NOMO-1 treated with DMSO at 0.1 percent for 48 hours (cell line): ENCODE results near the gene TIMP4.

Experiments used
- DNase-seq: peaks from one replicate; lab custom pipeline; 2025; ENCODE audit not compliant: unreplicated experiment; lab: John Stamatoyannopoulos, UW

Gene TIMP4

DNA sequence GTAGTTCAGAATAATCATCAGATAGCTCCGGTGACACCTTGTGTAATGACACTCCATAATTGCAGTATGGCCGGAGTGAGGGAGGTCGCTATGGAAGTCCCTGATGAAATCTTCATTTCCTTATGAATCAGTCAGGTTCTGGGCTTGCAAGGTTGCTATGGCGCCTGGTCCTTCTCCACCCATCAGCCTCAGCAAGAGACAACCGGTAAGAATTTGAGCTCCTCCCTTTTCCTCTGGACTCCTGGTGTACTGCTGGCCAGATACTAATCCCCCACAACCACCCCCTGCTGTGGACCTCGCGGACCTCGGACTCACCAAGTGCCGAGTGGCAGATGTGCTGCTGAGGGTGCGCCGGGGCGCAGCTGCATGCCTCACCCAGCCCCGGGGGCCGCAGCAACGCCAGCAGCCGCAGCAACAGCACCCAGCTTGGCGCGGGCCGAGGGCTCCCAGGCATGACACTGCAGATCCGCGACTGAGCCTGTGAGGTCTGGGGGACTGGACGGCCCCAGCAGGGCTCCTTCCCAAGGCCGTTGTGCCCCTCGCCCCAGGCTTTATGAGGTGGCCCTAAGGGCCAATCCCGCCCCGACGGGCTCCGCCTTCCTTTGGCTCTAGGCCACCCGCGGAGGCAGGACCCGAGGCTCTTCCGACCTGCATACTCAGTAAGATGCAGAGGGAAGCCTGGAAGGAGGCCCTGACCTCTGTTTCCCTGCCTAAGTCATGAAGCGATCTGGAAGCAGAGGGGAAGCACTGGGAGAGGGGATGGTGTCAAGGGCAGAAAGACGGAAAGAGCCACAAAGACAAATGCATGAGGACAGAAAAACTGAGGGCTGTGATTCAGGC is at the start of gene TIMP4:
Gene TIMP4 (minus strand): TSS at position 526 of the 840 bp plus-strand sequence. CDS start 72 bp downstream, at position 454.
- DNase-seq = no peak

DNA sequence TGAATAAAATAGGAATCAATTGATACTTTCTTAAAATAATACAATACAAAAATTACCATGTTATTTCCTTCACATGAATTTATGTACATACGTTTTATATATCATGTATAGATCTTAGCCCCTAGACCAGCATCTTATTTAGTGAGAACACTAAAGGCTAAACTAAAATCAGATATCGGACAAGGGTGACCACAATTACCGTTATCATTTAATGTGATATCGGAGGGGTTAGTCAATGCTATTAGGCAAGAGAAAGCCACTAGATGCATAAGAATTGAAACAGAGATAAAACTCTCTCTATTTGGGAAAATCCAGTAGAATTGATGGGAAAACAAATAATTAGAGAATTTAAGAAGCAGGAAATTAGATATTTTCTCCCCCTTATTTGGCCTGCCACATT is 46.5 kb upstream of the TIMP4 start:
- no peak for DNase-seq

DNA sequence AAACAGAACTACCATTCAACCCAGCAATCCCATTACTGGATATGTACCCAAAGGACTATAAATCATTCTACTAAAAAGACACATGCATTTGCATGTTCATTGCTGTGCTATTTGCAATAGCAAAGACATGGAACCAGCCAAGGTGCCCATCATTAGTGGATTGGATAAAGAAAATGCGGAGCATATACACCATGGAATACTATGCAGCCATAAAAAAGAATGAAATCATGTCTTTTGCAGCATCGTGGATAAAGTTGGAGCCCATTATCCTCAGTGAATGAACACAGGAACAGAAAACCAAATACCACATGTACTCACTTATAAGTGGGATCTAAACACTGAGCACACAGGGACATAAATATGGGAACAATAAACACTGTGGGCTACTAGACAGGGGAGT is 43.1 kb upstream of the TIMP4 start:
- no peak for DNase-seq

DNA sequence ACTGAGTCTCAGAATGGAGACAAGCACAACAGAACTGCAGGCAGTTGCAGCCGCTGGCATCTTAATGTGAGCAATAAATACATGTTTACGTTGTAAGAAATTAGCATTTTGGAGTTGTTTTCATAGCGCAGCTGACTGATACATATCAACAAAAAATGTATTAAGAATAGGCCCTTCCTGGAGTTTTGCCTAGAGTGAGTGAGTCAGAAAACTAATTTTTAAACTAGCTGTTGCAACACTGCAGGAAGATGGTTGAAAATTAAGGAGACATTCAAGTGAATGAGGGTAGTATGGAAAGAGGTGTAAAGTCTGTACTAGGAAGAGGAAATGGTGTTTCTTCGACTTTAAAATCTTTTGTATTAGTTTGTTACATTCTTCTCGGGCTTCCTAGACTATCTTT is 39.6 kb upstream of the TIMP4 start:
- peak; percentile 49 for DNase-seq

DNA sequence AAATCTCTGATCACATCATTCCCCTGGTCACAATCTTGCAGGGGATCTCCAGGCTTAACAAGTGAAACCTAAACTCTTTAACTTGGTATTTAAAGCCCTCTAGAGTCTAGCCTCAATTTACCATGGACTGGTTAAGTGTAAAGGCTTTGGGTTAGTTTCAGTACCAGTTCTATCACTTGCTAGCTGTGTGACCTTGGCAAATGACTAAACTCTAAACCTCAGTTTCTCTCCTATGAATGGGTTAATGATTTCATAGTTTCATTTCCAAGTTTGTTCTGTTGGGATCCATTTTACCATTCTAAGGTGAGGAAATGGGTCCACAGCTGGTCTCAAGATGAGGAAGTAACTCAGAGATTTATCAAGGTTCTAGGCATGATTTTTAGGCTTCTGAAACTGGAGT is 38.8 kb upstream of the TIMP4 start:
- no peak for DNase-seq

DNA sequence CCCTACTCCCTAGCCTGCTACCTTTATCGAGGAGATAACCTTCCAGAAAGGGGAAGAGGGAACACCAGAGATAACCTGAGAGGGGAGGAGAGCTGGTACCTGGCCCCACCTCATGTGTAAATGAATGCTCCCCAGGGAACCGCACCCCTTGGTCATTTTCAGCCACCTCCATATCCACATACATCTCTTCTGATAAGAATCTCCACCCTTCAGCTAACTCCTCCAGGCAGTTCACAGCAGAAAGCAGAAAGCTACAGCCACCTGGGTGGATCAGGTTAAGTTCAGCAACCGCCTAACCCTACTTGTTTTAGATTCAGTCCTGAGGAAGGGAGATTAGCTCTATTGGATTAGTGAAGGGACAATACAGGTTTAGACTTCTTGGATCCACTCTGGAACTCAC is 38.0 kb upstream of the TIMP4 start:
- no peak for DNase-seq

DNA sequence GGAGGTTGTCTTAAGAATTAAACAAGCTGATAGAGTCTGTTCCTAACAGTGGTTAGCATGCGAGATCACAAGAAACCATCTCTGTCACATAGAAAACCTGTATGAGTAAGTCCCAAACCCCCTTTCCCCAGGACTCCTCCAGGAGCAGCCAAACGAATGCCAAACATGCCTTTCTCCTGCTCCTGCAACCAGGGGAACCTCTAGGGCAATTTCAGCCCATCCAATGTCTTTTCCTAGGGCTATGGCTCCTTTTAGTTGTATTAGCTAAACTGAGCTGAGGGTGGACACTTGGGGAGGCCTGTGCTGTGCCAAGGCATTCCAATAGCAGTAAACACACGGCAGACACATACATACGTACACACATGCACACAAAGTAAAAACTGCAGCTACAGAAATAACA is 36.5 kb upstream of the TIMP4 start:
- DNase-seq = no peak

DNA sequence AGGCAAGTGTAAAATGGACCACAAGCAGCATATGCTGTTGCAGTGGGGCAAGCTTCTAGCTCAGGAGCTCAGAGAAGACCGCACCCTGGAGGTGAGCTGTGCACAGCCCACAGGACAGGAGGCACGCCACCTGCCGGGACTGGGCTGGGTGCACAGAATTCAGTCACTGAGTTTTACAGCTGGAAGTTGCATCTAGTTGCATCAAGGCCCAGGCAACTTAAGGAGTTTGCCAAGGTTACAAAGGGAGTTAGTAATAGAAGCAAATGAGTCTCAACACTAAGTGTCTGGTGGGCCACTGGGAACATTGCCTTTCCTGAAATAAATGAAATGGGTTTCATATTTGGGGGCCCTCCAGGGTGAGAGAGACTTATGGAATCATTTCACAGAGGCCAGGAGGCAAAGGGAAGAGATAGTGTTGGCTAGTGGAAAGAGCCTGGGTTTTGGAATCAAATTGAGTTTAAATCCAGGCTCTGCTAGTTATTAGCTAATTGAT is 36.0 kb upstream of the TIMP4 start:
- DNase-seq = peak; percentile 52

DNA sequence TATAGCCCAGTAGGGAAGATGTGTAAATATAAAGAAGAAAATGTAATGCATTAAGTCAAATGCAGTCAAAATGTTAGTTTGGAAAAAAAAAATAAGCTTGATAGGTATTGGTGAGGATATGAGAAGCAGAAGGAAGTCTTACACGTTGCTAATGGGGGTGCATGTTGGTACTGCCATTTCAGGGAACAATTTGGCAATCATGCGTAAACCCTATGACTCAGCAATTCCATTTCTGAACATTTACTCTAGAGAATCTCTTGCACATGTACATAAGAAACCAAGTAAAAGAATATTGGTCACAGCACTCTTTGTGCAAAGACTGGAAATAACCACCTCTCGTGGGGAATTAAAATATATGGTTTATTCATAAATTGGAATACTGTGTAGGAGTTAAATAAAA is 35.5 kb upstream of the TIMP4 start:
- peak; percentile 93 for DNase-seq

DNA sequence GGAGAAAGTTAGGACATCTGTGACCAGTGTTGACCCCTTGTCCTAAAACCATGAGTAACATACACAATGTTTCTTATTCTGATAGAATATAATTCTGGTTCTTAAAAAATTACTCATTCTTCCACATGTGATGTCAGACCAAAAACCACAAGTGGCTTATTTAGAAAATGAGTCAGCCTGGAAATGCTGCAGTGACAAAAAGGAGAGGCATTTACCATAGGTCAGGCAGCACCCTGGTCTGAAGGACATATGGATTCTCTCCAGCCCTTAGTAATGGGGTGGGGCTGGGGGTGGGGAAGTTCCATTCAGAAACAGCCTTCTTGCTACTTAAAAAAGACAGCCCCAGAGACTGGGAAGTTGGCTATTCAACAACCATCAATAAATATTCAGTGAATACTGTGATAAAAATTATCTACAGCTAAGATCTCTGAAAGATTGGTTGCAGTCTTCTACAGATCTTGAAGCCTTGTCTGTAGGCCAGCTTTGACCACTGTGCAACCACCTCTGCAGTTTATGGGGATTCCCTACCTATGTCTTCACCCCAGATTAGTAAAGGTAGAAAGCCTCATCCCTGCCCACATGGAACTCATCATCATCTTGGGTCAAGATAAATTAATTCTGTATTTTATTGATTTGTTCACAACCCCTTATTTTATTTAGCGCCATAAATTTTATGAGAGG is 34.9 kb upstream of the TIMP4 start:
- DNase-seq = peak; percentile 85

DNA sequence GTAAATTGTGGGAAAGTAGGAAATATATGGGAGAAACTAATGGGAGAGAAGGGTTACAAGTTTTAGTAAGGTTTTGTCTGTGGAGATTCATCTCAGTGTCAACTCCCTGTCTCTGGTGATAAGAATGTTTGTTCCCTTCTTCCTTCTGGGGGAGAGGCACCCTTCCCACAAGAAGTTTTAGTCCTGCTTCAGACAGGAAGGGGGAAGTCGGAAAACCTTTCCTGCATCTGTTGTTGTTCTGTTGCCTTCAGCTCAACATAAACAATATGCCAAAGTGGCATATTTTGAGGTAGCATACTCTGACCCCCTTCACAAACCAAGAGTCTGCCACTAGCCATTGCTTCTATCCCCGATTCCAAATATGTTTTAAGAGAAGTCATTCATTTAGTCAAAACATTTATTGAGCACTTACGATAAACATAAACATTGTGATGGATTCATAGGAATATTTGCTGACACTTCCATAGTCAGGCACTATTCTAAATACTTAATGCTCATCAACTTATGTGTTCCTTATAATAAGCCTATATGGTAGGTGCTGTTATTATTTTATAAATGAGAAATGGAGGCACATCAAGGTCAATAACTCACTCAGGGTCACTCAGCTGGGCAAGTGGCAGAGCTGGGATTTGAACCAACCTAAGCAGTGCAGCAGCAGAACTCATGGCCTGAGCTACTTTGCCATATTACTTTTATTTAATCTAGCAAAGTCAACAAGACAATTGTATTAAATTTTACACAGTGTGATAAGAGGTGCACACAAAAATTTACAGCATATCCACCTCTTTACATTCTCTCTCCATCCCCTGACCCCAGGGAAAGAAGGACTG is 34.2 kb upstream of the TIMP4 start:
- no peak for DNase-seq

DNA sequence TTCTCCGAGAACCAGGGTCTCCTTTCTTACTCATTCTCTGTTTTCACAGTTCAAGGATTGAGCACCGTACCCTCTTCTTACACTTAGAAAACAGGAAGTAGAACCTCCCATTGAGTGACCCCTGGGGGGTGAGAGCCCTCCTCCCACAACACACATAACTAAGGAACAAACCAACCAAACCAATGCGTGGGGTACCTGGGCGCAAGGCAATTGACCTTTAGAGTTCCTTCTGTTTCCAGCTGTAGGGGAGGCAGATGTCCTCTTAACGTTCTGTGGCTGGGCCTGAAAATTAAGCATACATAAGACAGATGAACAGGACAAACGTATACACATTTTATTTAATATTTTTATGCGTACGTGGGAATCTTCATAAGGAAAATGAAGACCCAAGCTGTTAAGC is 33.5 kb upstream of the TIMP4 start:
- no peak for DNase-seq

DNA sequence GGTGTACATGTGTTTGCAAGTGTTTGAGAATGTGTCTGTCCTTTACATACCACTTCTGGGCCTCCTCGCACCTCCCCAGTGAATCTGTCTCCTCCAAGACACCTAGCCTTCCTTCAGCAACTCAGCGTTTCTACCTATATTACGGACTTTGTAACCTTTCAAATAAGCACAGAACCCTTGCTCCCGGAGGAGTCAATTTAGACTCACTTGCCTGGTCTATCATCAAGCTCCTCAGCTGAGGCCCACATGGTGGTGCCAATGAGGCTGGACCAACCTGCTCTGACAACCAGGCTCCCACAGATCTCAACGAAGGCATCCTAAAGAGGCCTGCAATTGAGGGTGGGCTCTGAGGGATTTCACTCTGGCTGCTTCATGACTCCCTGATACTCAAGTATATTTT is 32.8 kb upstream of the TIMP4 start:
- no peak for DNase-seq

DNA sequence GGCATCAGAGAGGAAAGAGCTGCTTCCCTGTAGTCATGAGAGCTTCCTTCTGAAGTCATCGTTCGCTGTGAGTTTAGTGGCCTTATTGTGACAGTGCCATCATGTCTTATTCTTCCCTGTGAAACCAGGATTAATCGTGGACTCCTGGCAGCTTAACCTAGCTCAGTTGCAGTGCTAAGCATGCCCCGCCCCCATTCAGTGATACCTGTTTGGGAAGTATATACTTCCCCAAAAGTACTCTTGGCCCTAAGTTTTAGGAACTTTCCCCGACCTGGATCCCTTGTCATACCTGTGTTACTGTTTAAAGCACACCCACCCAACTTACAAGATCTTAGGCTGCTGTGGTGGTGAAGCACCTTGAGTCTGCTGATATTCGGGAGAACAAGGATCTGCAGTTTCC is 32.1 kb upstream of the TIMP4 start:
- DNase-seq = no peak

DNA sequence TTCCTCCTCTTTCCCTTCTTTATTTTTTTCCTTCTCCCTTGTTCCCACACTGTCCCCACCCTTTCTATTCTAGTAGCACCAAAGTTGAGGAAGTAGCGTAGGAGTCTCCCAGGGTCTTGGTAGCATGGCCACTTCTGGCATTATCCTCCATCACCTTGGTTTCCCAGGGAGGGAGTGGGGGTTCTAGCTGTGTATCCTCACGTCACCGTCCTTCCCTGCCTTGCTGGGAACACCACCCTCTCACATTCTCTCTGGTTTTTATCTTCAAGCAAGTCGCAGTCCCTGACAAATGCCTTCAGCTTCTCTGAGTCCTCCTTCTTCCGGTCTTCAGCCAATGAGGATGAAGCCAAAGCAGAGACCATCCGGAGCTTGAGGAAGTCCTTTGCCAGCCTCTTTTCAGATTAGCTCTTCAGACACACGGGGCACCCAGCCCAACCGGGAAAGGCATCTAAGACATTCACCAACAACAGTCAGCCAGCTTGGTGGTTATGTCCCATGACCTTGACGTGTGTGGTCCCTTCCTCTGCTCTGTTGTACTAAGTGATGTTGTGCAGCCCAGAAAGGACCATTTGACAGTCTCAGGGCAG is 31.6 kb upstream of the TIMP4 start:
- no peak for DNase-seq

DNA sequence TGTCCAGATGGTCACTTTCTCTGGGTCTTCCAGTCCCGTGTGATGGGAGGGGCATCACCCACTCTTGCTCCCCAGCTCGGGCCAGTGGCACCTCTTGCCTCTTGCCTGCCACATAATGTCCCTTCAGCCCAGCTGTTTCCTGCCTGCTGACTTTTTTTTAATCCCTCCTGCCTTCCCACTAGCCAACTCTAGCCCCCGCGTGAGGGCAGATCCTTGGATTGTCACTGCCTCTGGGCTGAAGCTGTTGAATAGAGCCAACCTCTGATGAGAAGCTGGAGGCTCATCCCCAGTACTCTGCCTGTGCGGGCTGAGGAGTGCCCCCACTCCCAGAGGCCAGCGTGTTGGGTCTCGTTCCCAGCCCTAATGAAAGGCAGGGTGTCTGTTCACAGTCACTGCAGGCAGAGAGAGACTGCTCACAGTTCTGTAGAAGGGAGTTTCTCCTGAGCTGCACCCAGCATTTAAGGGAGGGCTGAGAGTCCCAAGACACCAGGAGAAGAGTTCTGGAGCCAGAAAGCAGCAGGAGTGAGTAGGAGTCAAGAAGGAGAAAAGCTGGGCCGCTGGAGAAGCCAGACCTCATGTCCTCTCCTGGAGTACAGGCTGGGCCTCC is 30.1 kb upstream of the TIMP4 start:
- DNase-seq = no peak

DNA sequence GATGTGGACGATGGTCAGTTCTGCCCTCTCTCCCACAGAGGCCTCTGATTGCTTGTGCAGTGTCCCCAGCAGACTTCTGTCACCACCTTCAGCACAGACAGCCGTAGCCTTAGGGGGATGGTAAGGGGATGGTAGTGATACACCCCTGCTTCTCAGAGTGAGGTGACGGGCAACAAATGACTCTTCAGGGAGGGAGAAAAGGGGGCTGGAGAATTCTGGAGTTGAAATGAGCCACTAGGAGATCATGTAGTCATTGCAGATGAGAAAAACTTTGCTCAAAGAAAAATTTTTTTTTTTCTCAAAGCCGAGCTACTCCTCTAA is 29.6 kb upstream of the TIMP4 start:
- DNase-seq = no peak

DNA sequence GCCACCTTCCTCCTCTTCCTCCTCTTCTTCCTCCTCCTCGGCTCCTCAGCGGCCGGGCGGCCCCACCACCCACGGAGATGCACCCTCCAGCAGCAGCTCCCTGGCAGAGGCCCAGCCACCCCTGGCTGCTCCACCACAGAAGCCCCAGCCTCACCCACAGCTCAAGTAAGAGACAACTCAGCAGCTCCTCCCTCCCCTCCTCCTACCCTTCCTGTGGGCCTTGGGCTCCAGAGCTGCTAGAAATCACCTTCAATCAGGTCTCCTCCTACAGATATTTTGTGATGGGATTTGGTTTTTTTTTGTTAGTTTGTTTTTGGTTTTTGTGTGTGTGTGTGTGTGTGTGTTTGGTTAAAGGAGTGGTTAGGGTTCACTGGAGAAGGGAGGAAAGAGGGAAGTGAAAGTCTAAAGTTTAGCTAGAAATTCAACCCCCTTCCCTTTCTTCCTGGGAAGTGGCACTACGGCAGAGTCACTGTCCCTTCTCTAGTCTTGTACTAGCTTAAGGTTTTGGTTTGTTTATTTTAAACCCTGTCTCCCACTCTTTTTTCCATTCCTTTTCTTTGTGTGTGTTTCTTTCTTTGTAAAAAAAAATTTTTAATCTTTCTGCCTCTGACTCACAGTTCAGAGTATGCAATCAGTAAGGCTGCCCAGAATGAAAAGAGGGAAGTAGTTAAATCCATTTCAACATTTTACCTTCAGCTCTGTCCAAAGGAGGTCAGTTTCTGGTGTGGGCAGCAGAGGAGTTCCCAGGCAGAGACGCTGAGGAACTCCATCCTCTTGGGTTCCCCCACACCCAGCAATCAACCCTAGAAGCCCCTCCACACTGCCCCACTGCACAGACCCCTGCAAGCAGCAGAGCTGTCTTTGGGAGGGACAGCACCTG is 29.0 kb upstream of the TIMP4 start:
- peak; percentile 95 for DNase-seq

DNA sequence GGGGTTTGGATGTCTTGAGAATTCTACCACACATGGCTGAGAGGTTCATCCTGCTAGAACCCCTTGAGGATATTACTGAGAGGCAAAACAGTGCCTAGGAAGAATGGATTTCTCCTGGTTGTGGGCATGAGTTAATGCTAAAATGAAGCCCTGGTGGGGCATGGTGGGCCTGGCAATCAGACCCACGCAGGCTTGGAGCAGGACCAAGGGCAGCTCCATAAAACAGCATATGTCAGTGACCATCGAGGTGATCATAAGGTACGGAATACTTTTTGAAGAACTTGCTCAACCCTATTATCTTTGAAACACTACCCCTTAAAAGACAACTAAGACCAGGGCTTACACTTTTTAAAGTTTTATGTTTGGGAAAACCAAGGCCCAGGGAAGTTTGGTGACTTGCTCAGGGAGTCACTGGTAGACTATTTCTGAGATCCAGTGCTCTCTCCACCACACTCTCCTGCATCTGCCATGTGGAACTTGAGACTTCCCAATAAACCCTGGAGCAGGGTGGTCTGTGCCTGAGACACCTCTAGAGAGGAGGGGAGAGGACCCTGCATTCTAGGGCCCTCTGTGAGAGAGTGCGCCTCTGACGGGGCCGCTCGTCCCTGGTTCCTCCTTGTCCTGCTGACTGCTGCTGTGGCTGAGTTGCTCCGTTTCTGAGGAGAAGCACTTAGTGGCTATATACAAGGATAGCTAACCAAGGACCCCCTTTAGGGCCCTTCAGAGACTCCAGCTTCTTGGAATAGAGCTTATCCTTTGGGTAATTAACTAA is 28.0 kb upstream of the TIMP4 start:
- peak; percentile 12 for DNase-seq
